T-cell (primary cell): ENCODE results near the gene HOXA9. TPM values are rescaled to one million over a fixed set of nuclear protein-coding genes. Genes with fewer than 3 reads are reported as not detected.

Experiments used
- ATAC-seq, 4 experiments: fragments of 200-7000 bp in 3 of 4; fragments of 150-1000 bp in 1 of 4; cut with Tn5 transposase; replicated peaks in 1 of 4; 1 replicate in 3 of 4; 2 replicates in 1 of 4; pipeline ENCODE4 v1.10.0; 2021; ENCODE audit warnings: moderate library complexity in 3 of 4, mild to moderate bottlenecking in 2 of 4, moderate number of reproducible peaks in 1 of 4
- CTCF ChIA-PET, 2 donors: fragments of 300-600 bp; sonication (Branson Sonifier 250); formaldehyde crosslinking; loops; one replicate each; lab custom pipeline; 2022; ENCODE audit warnings: antibody characterized with exemption in 2 of 2; lab: Charles Lee
- POLR2A ChIA-PET, 2 donors: fragments of 300-600 bp; sonication (Branson Sonifier 250); formaldehyde crosslinking; loops; one replicate each; lab custom pipeline; 2022; ENCODE audit warnings: antibody characterized with exemption in 2 of 2; lab: Charles Lee
- DNase-seq, 35 experiments: peaks; one replicate each; pipeline versions ENCODE4 v3.0.0 to v3.0.0-alpha.2; 2013 to 2023
- H3K27ac ChIP-seq: one replicate; pipeline ENCODE4 v1.5.1; 2013; ENCODE audit warnings: low read length
- H3K27me3 ChIP-seq, 2 experiments: replicated peaks in 1 of 2; 1 replicate in 1 of 2; 2 replicates in 1 of 2; pipeline versions ENCODE4 v1.6.1 to v1.7.0; 2013; ENCODE audit warnings: low read length in 1 of 2, mixed read lengths in 1 of 2; ENCODE audit not compliant: control insufficient read depth in 2 of 2, insufficient read depth in 2 of 2; ENCODE audit errors: extremely low read depth in 1 of 2
- H3K36me3 ChIP-seq, 2 donors: 1 replicate in 1 of 2; 2 replicates in 1 of 2; pipeline versions ENCODE4 v1.6.1 to v1.7.0; 2013; ENCODE audit warnings: low read length in 1 of 2; ENCODE audit not compliant: control insufficient read depth in 2 of 2, insufficient read depth in 1 of 2; ENCODE audit errors: extremely low read depth in 1 of 2
- H3K4me1 ChIP-seq, 2 experiments: 1 replicate in 1 of 2; 2 replicates in 1 of 2; pipeline versions ENCODE4 v1.6.1 to v1.7.0; 2013; ENCODE audit warnings: low read length in 2 of 2, mixed read lengths in 1 of 2; ENCODE audit not compliant: insufficient read depth in 2 of 2, control insufficient read depth in 1 of 2; ENCODE audit errors: extremely low read depth in 1 of 2
- H3K4me3 ChIP-seq, 2 donors: 1 replicate in 1 of 2; 2 replicates in 1 of 2; pipeline versions ENCODE4 v1.5.1 to v1.7.0; 2013; ENCODE audit warnings: mild to moderate bottlenecking in 2 of 2, low read length in 1 of 2, moderate library complexity in 1 of 2; ENCODE audit not compliant: control insufficient read depth in 1 of 2; ENCODE audit errors: extremely low read depth in 1 of 2
- H3K9me3 ChIP-seq: 2 replicates; pipeline ENCODE4 v1.7.0; 2013
- H3K27ac Mint-ChIP-seq, 2 donors: one replicate each; pipeline ENCODE4 v1.8.0; 2020 to 2021; ENCODE audit warnings: mild to moderate bottlenecking in 2 of 2, mixed read lengths in 2 of 2
- H3K27me3 Mint-ChIP-seq, 2 donors: one replicate each; pipeline ENCODE4 v1.8.0; 2021 to 2022; ENCODE audit warnings: mixed read lengths in 2 of 2
- H3K36me3 Mint-ChIP-seq: one replicate; pipeline ENCODE4 v1.8.0; 2021; ENCODE audit warnings: mixed read lengths
- H3K4me1 Mint-ChIP-seq, 3 donors: one replicate each; pipeline ENCODE4 v1.8.0; 2020 to 2022; ENCODE audit warnings: mixed read lengths in 3 of 3, mild to moderate bottlenecking in 1 of 3
- H3K4me3 Mint-ChIP-seq, 3 donors: one replicate each; pipeline ENCODE4 v1.8.0; 2020 to 2022; ENCODE audit warnings: mild to moderate bottlenecking in 3 of 3, mixed read lengths in 3 of 3, moderate library complexity in 3 of 3
- H3K9me3 Mint-ChIP-seq, 3 donors: one replicate each; pipeline ENCODE4 v1.8.0; 2020 to 2022; ENCODE audit warnings: mixed read lengths in 3 of 3
- WGBS: methylation state at CpG from one replicate; pipeline ENCODE4 v1.1.5; 2013; ENCODE audit warnings: missing lambda C conversion rate; ENCODE audit not compliant: insufficient coverage; 5-methylcytosine and 5-hydroxymethylcytosine counted together
- total RNA-seq, 35 experiments: library from RNA in 6 of 35; stranded (reverse) in 6 of 35; fragments of 120-200 nt in 1 of 35; gene quantifications; one replicate each; pipeline versions ENCODE4 v1.2.1 to v1.2.4 and lab custom pipeline; 2013 to 2026

HOXA9 gene
- total RNA-seq, 5 donors from 2014 or later (not counting 1 experiment from before 2014, with no cell fraction given) = 0.57 to 0.95 (median 0.79) TPM

DNA sequence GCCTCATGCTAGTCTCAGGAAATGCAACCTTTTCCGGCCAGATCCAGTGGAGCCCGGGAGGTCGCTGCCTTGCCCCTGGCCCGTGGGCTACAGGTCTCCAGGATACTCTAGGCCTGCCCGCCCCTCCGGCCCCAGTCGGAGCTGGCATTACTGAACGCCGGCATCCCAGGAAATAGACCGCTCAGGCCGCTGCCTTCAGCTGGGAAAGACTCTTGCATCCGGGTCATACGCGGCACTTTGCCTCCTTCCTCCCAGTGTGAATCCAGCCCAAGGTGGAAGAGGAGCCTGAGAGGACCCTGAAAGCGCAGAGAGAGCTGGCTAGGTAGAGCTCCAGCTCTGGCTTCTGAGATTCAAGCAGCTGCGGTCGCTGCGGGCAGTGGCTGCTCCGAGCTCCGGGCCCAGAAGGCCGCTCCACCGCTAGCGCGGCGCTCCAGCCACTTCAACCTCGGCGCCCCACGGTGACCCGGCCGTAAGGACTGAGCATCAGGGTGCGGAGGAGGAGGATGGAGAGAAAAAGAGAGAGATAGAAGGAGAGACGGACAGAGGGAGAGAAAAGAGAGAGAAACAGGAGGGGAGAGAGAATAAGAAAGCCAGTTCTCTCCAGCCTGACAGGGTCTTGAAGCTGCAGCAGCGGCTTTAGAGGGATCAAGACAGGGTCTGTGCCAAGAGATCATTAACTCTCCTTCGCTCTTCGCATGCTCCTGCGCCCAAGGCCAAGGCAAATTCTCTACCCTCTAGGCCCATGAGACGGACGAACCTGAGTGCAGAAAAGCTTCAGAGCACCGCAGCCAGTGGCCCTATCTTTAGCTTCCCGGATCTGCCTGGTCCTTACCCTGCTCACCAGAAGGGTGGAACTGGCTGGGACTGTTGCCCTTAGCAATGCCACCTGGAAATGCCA is 10.5 kb upstream of the HOXA9 start:
- H3K9me3 ChIP-seq = no peaks in the 10 kb centered on the region
- H3K27me3 ChIP-seq = peaks cover 6 to 89% of the 10 kb centered on the region in 2 experiments
- H3K36me3 ChIP-seq = no peaks in the 10 kb centered on the region
- WGBS = 94% methylated on average over 36 of the region's 40 CpGs
- H3K27ac Mint-ChIP-seq = no peak overlapping the region
- no peak overlapping the region for H3K27ac ChIP-seq
- no peaks in the 10 kb centered on the region for H3K9me3 Mint-ChIP-seq
- CTCF ChIA-PET = interaction anchor here (0.6 to 1.6 kb wide), 5 partner anchors 17 to 916 kb away, joined by 3 to 7 read pairs (median 4); no protein-coding TSS in a partner anchor
- H3K4me1 Mint-ChIP-seq = peaks cover 22 to 30% (median 25%) of the 10 kb centered on the region in 3 donors
- H3K27me3 Mint-ChIP-seq = peaks cover 50 to 80% of the 10 kb centered on the region in 2 donors
- no peak overlapping the region for H3K4me3 ChIP-seq
- H3K4me3 Mint-ChIP-seq = no peak overlapping the region
- DNase-seq = peak in 2 of 35 experiments; percentile 5 to 22
- peaks cover 11 to 46% of the 10 kb centered on the region in 2 experiments for H3K4me1 ChIP-seq
- ATAC-seq = no peak
- H3K36me3 Mint-ChIP-seq = no peaks in the 10 kb centered on the region
- POLR2A ChIA-PET = interaction anchor here in 1 of 2 donors (0.6 kb wide), 1 partner anchor 46 kb away, joined by 3 read pairs; the partner anchor contains the start of gene HOXA4

DNA sequence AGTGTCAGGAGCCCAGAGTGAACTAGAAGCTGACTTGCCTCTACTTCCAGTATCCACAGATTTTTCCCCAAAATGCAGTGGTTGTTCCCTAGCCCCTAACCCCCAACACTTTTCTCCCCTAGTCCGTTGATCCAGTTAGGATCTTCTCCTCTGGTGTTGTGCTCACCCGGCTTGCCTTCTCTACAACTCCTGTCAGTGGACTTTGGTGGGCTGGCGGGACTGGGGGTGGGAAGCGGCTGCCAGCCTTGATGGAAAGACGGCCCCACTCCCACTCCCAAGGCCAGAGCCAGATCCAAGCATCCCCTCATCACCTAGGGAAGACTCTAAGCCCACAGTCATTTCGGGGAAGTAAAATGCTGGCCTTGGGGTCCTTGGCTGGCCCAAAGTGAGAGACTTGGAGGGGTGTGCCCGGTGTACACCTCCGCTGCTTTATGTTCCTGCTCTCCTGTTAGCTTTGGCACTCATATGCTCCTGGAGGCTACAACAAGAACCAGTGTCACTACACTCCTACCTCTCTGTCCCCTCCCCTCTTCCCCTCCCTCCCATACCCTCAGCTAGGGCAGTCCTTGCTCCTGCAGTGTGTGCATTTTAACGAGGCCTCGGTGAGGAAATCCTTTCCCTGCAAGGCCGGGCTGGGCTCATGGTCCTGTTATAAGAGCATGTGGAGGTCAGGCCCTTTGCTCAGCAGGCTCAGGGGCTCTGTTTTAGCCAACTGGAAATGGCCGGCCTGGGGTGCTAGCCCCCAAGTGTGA is 9.7 kb upstream of the HOXA9 start:
- H3K4me3 ChIP-seq = no peak overlapping the region
- H3K4me1 ChIP-seq = peaks cover 11 to 45% of the 10 kb centered on the region in 2 experiments
- 93% methylated on average over 6 of the region's 12 CpGs for WGBS
- Mint-ChIP-seq H3K27me3 (peaks cover 53 to 81% of the 10 kb centered on the region in 2 donors), H3K4me1 (peaks cover 22 to 32% (median 30%) of the 10 kb centered on the region in 3 donors), H3K4me3 (peak overlapping the region in 2 of 3 donors; percentile 51 to 73), H3K27ac (peak overlapping the region in 1 of 2 donors; percentile 59), H3K36me3 (no peaks in the 10 kb centered on the region), H3K9me3 (no peaks in the 10 kb centered on the region)
- no peaks in the 10 kb centered on the region for H3K36me3 ChIP-seq
- ATAC-seq (no peak), DNase-seq (peak in 2 of 35 experiments; percentile 5 to 20)
- ChIA-PET CTCF (interaction anchor here (0.6 to 1.6 kb wide), 3 partner anchors 16 to 21 kb away, joined by 3 to 7 read pairs (median 5); no protein-coding TSS in a partner anchor), POLR2A (no interaction called here)
- no peak overlapping the region for H3K27ac ChIP-seq
- no peaks in the 10 kb centered on the region for H3K9me3 ChIP-seq
- peaks cover 6 to 85% of the 10 kb centered on the region in 2 experiments for H3K27me3 ChIP-seq

DNA sequence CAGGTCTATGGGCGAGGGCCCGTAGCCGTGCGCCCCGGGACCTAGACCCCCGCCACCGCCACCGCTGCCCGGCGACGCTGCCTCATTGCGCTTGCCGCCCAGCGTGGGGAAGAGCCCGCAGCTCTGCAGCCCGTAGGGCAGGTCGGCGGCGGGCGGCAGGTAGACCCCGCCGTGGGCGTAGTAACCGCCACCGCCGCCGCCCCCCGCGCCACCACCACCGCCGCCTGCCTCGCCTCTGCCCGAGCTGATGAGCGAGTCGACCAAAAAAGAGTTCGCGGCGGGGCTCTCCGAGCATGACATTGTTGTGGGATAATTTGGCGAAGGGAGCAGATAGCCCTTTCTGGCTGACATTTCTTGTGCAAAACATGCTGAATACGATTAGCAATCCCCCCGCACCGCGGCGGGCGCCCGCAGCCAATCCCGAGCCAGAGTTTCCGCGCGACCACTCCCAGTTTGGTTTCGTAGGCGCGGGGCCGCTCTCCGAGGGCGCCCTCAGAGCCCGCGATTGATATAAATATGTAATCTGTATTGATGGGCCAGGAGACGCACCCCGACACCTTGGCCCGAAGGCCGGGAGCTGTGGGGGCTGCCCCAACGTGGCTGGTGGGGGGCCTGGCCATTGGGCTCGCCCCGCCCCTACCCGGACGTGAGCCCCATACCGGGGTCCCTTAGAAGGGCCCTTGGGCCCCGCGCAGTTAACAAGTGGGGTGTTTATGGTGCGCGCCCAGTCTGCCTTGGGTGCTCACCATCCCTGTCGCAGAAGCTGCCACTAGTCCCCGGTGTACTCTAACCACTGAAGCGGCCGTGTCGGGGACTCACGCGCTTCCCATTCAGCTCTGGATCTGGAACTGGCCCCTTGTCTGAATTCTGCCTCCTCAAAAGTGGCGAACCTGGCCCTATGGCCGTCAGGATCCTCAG is 8.9 kb upstream of the HOXA9 start, which contains the start of gene HOXA10:
HOXA10 (minus strand) TSS at position 365 of the 918 bp plus-strand sequence; CDS start at position 351, 14 bp downstream.
- Histone ChIP-seq H3K9me3 (no peaks in the 10 kb centered on the region), H3K27me3 (peaks cover 6 to 85% of the 10 kb centered on the region in 2 experiments), H3K36me3 (no peaks in the 10 kb centered on the region), H3K27ac (no peak within 1 kb of the TSS), H3K4me3 (peak within 1 kb of the TSS; percentile 33 to 79), H3K4me1 (peaks cover 11 to 45% of the 10 kb centered on the region in 2 experiments)
- peak in 4 of 35 experiments; percentile 0 to 23 (median 12) for DNase-seq
- Mint-ChIP-seq H3K36me3 (no peaks in the 10 kb centered on the region), H3K4me1 (peaks cover 17 to 28% (median 24%) of the 10 kb centered on the region in 3 donors), H3K4me3 (peak within 1 kb of the TSS; percentile 31 to 73 (median 56)), H3K27ac (peak within 1 kb of the TSS in 1 of 2 donors; percentile 59), H3K27me3 (peaks cover 46 to 76% of the 10 kb centered on the region in 2 donors), H3K9me3 (no peaks in the 10 kb centered on the region)
- WGBS = 13% methylated on average over 66 of the region's 82 CpGs
- CTCF ChIA-PET = interaction anchor here in 1 of 2 donors (1.5 kb wide), 1 partner anchor 22 kb away, joined by 6 read pairs; no protein-coding TSS in a partner anchor
- peak in 1 of 4 experiments; percentile 16 for ATAC-seq
- POLR2A ChIA-PET = no interaction called here

DNA sequence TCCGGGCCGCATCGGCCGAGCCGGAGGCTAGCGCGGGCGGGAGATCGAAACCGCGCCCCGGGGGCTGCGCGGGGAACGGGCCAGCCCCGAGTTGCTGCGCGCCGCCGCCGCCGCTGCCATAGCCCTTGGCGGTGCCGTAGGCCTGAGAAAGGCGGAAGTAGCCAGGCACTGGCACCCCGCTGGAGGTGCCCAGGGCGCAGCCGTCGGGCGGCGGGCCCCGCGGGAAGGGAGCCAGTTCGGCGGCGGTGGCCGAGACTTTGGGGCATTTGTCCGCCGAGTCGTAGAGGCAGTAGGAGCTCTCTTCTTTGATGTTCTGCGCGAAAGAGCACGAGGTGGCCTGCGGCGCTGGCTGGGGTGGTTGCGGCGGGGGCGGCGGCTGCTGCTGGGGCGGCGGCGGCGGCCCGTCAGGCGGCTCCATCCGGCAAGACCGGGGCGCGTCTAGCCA is 8.2 kb upstream of the HOXA9 start:
- H3K4me1 ChIP-seq = peaks cover 13 to 51% of the 10 kb centered on the region in 2 experiments
- Mint-ChIP-seq H3K4me1 (peaks cover 21 to 33% (median 30%) of the 10 kb centered on the region in 3 donors), H3K4me3 (peak overlapping the region in 1 of 3 donors; percentile 46), H3K27ac (no peak overlapping the region), H3K9me3 (no peaks in the 10 kb centered on the region), H3K27me3 (peaks cover 43 to 78% of the 10 kb centered on the region in 2 donors), H3K36me3 (no peaks in the 10 kb centered on the region)
- peak; percentile 68 to 75 (median 70) for ATAC-seq
- POLR2A ChIA-PET = interaction anchor here in 1 of 2 donors (0.6 kb wide), 1 partner anchor 10 kb away, joined by 4 read pairs; no protein-coding TSS in a partner anchor
- 1% methylated on average over 59 of the region's 59 CpGs for WGBS
- DNase-seq = peak in 7 of 35 experiments; percentile 9 to 56 (median 36)
- H3K9me3 ChIP-seq = no peaks in the 10 kb centered on the region
- CTCF ChIA-PET = interaction anchor here (0.6 to 1.5 kb wide), 4 partner anchors 23 to 476 kb away, joined by 3 to 7 read pairs (median 5); no protein-coding TSS in a partner anchor
- H3K27me3 ChIP-seq = peaks cover 6 to 88% of the 10 kb centered on the region in 2 experiments
- H3K27ac ChIP-seq = no peak overlapping the region
- H3K4me3 ChIP-seq = peak overlapping the region in 1 of 2 donors; percentile 79
- H3K36me3 ChIP-seq = no peaks in the 10 kb centered on the region

DNA sequence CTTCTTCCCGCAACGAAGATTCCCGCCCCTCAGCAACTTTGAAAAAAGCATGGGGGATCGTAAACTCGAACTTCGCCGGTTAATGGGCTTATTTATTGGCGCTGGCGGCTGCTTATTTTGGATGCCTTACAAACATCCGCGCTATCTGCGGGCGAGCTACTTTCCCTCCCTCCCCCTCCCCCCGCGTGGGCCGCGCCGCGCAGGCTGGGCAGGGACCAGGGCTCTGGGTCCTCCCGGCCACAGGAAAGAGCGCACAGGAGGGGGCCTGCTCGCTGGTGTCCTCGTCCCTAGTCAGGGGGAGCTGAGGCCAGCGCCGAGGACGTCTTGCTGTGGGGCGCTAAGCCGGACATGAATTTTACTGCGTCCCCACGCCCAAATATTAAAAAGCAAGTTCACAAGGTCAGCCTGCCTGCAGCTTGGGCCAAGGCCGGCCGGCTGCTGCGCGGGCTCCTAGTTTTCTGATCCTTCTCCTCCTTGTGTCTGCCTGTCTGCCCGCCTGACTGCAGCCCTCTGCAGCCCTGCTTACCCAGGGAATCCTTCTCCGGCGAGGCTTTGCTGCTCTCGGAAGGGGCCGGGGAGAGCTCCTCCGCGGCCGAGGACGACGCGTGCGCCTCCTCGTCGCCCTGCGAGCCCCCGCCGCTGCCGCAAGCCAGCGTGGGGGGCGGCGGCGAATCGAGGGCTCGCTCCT is 7.6 kb upstream of the HOXA9 start:
- ChIA-PET POLR2A (interaction anchor here in 1 of 2 donors (0.6 kb wide), 1 partner anchor 10 kb away, joined by 4 read pairs; no protein-coding TSS in a partner anchor), CTCF (interaction anchor here (0.6 to 1.5 kb wide), 5 partner anchors 23 to 1308 kb away, joined by 3 to 7 read pairs (median 4); no protein-coding TSS in a partner anchor)
- Histone ChIP-seq H3K9me3 (no peaks in the 10 kb centered on the region), H3K36me3 (no peaks in the 10 kb centered on the region), H3K27ac (no peak overlapping the region), H3K4me1 (peaks cover 13 to 56% of the 10 kb centered on the region in 2 experiments), H3K27me3 (peaks cover 10 to 91% of the 10 kb centered on the region in 2 experiments), H3K4me3 (peak overlapping the region; percentile 33 to 79)
- ATAC-seq (peak; percentile 21 to 40 (median 30)), DNase-seq (peak in 6 of 35 experiments; percentile 2 to 26 (median 16))
- peaks cover 46 to 78% of the 10 kb centered on the region in 2 donors for H3K27me3 Mint-ChIP-seq
- 1% methylated on average over 49 of the region's 58 CpGs for WGBS
- H3K36me3 Mint-ChIP-seq = no peaks in the 10 kb centered on the region
- H3K4me3 Mint-ChIP-seq = peak overlapping the region in 2 of 3 donors; percentile 21 to 72
- H3K9me3 Mint-ChIP-seq = no peaks in the 10 kb centered on the region
- H3K4me1 Mint-ChIP-seq = peaks cover 24 to 35% (median 34%) of the 10 kb centered on the region in 3 donors
- no peak overlapping the region for H3K27ac Mint-ChIP-seq
